ENCODE data around the gene RAB15.

GRCh38 chr14:64934338-64934929 lies 37.7 kb downstream of the RAB15 start:
- TF ChIP-seq CTCF (IDR thresholded peaks at IDR 0.05) (no peak), POLR2A (IDR thresholded peaks at IDR 0.05) (no peak)
